Gastroesophageal sphincter (tissue), 3 donors: ENCODE results near the gene MYO18A.

Experiments
- POLR2AphosphoS5 ChIP-seq: sonication (generic); formaldehyde crosslinking; IDR thresholded peaks from one replicate; pipeline ENCODE4 v1.6.1; 2017; ENCODE audit warnings: antibody characterized with exemption
- TF ChIP-seq, protein P1 (sequence below), 4 experiments: fragments of 200-600 bp in 2 of 4; fragments of 450-650 bp in 2 of 4; sonication (generic) in 1 of 4; IDR thresholded peaks; one replicate each; pipeline ENCODE4 v1.5.1; 2017 to 2019; ENCODE audit warnings: antibody characterized with exemption in 4 of 4, mild to moderate bottlenecking in 2 of 4, moderate library complexity in 2 of 4

DNA sequence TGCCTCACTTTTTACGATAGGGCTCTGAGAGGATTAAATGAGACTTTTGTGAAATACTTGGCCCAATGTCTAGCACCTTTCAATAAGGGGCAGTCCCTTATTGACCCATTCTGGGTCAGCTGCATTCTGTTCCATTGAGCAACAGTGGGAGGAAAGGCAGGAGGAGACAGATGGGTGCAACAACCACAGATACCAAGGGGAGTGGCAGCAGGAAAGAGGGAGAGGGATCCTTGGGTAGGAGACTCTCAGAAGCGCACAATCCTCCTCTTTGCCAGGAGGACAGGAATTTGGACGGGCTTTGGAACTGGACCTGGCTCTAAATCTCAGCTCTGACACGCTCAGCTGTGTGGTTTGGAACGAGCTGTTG is 133.7 kb downstream of the MYO18A start:
- TF ChIP-seq, protein P1, sequence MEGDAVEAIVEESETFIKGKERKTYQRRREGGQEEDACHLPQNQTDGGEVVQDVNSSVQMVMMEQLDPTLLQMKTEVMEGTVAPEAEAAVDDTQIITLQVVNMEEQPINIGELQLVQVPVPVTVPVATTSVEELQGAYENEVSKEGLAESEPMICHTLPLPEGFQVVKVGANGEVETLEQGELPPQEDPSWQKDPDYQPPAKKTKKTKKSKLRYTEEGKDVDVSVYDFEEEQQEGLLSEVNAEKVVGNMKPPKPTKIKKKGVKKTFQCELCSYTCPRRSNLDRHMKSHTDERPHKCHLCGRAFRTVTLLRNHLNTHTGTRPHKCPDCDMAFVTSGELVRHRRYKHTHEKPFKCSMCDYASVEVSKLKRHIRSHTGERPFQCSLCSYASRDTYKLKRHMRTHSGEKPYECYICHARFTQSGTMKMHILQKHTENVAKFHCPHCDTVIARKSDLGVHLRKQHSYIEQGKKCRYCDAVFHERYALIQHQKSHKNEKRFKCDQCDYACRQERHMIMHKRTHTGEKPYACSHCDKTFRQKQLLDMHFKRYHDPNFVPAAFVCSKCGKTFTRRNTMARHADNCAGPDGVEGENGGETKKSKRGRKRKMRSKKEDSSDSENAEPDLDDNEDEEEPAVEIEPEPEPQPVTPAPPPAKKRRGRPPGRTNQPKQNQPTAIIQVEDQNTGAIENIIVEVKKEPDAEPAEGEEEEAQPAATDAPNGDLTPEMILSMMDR (IDR thresholded peaks at IDR 0.05), result no peak
- no peak for TF ChIP-seq POLR2AphosphoS5
